ENCODE measurements around the gene GALT. TPM values are rescaled to one million over a fixed set of nuclear protein-coding genes. Genes with fewer than 3 reads are reported as not detected.

GALT gene
- total and polyA plus RNA-seq, 2 of the 13 experiments (the other 11 are each of a cell fraction or from before 2014, with no cell fraction given): 40.4 to 46.3 TPM

- Histone ChIP-seq H3K4me1 (ENCODE audit: insufficient read depth, low read length) (peaks cover 7% of the 10 kb centered on the region), H3K79me2 (ENCODE audit: insufficient read depth, low read length) (no peaks in the 10 kb centered on the region), H3K4me3 (replicated peaks in 1 of 3; ENCODE audit: insufficient read depth in 1 of 3, low read depth in 2 of 3, low read length in 3 of 3) (no peak overlapping the region), H3K27me3 (ENCODE audit: control insufficient read depth in 1 of 2, insufficient read depth in 2 of 2, low read length in 2 of 2) (no peaks in the 10 kb centered on the region), H2AFZ (ENCODE audit: low read length) (no peak overlapping the region), H3K4me2 (ENCODE audit: low read depth, low read length) (no peak overlapping the region), H3K9ac (ENCODE audit: insufficient read depth, low read depth, low read length) (no peak overlapping the region), H3K9me3 (ENCODE audit: low read length) (no peaks in the 10 kb centered on the region), H4K20me1 (ENCODE audit: insufficient read depth, low read length) (no peaks in the 10 kb centered on the region), H3K36me3 (replicated peaks in 1 of 2; ENCODE audit: control insufficient read depth in 1 of 2, insufficient read depth in 2 of 2, low read length in 2 of 2) (no peaks in the 10 kb centered on the region), H3K27ac (ENCODE audit: extremely low read length, insufficient read depth, low read length) (no peak overlapping the region)
- CTCF ChIA-PET (ENCODE audit: low intra/inter-chr PET ratio, low total read pairs): interaction anchor here (1.1 to 1.6 kb wide), 2 partner anchors 10 to 55 kb away, joined by 3 to 6 read pairs; no protein-coding TSS in a partner anchor
- ATAC-seq (no peak), DNase-seq (ENCODE audit: low spot score) (no peak), FAIRE-seq (no peak)
- TF ChIP-seq ATF5 (CRISPR knock-in tag; IDR thresholded peaks at IDR 0.05; ENCODE audit: low read depth) (no peak), HNRNPLL (IDR thresholded peaks at IDR 0.05; ENCODE audit: low read depth, low read length, poor library complexity, severe bottlenecking) (no peak), ESRRA (CRISPR knock-in tag; IDR thresholded peaks at IDR 0.05; ENCODE audit: low read depth) (no peak), ETS1 (CRISPR knock-in tag; IDR thresholded peaks at IDR 0.05) (no peak), CENPX (CRISPR knock-in tag; IDR thresholded peaks at IDR 0.05) (no peak), CBX5 (CRISPR knock-in tag; IDR thresholded peaks at IDR 0.05; ENCODE audit: borderline replicate concordance) (no peak), ZNF234 (CRISPR knock-in tag; conservative IDR thresholded peaks at IDR 0.05) (no peak), ZNF816 (CRISPR knock-in tag; IDR thresholded peaks at IDR 0.05; ENCODE audit: borderline replicate concordance) (no peak), PAXIP1 (CRISPR knock-in tag; conservative IDR thresholded peaks at IDR 0.05) (no peak), ZNF740 (CRISPR knock-in tag; IDR thresholded peaks at IDR 0.05) (no peak), SKI (IDR thresholded peaks at IDR 0.05; ENCODE audit: partially characterized antibody) (no peak), BRCA1 (CRISPR knock-in tag; IDR thresholded peaks at IDR 0.05) (no peak), HNF4G (IDR thresholded peaks at IDR 0.05; ENCODE audit: borderline replicate concordance, low read depth, low read length) (no peak), HNF4G (CRISPR knock-in tag; IDR thresholded peaks at IDR 0.05; ENCODE audit: borderline replicate concordance, low read depth) (no peak), ZNF674 (CRISPR knock-in tag; IDR thresholded peaks at IDR 0.05; ENCODE audit: low read depth) (no peak), FOXM1 (CRISPR knock-in tag; IDR thresholded peaks at IDR 0.05) (no peak), JDP2 (CRISPR knock-in tag; IDR thresholded peaks at IDR 0.05; ENCODE audit: borderline replicate concordance) (no peak), RFXANK (CRISPR knock-in tag; IDR thresholded peaks at IDR 0.05) (no peak)
- BruUV-seq (replicated peaks): no TSS peak
- intact Hi-C loops (cut with micrococcal nuclease; ENCODE audit: unreplicated experiment): loop anchor here (5.0 kb wide), 1 partner anchor 270 kb away; no protein-coding TSS in a partner anchor
- POLR2A ChIA-PET: no interaction called here
- in situ Hi-C loops (cut with HindIII; ENCODE audit: extremely low pct_ligation_motif_present, low pct_unique_long_range_greater_than_20kb): loop anchor here (5.0 kb wide), 1 partner anchor 160 kb away; no protein-coding TSS in a partner anchor
- WGBS (ENCODE audit: low lambda C conversion rate): under 1% methylated on average over 6 of the region's 6 CpGs
Measured at GRCh38 chr9:34601937-34602573, 44.4 kb upstream of the GALT start.

Data from HepG2 (cell line).